GM12892 (cell line): ENCODE results near the gene SUGCT.

Experiments used
- POLR2A ChIP-seq: IDR thresholded peaks from 2 replicates; pipeline ENCODE4 v1.6.1; 2011; ENCODE audit warnings: low read depth, low read length, control low read depth
- POLR2AphosphoS5 ChIP-seq: IDR thresholded peaks from 2 replicates; pipeline ENCODE4 v1.6.1; 2011; ENCODE audit warnings: low read depth, low read length, control low read depth
- TAF1 ChIP-seq: IDR thresholded peaks from 2 replicates; pipeline ENCODE4 v1.6.1; 2011; ENCODE audit warnings: low read depth, mild to moderate bottlenecking, control low read depth, low read length, borderline replicate concordance

DNA sequence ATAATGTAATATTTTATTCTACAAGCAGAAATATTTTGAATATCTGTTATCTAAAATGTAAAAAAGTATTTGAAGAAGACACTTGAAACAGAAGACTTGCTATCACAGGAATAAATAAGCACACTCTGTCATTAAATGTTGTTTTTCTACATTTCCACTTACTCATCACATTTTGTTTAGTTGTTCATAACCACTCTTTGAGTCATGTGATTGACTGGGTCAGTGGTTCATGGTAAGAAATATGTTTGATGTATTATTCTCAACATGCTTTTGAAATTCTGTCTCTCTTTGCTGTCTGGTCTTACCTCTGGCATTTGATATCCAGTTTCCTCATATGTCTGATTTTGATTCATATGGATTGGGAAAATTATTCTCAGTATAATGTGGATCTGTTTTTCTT is 171.8 kb downstream of the SUGCT start:
- TF ChIP-seq POLR2A: no peak
- no peak for TF ChIP-seq POLR2AphosphoS5
- no peak for TF ChIP-seq TAF1
